Left colon (tissue), 2 donors: ENCODE data around the gene C5. TPM values are rescaled to one million over a fixed set of nuclear protein-coding genes. Genes with fewer than 3 reads are reported as not detected.

ENCODE experiments used
- ATAC-seq: fragments of 200-7000 bp; cut with Tn5 transposase; one replicate; pipeline ENCODE4 v1.9.1; 2020; ENCODE audit warnings: mild to moderate bottlenecking, moderate library complexity
- DNase-seq, 2 donors: peaks; one replicate each; pipeline ENCODE4 v3.0.0-alpha.2; 2020
- intact Hi-C, 2 donors: fragments of 100-400 bp; cut with DNase I in 1 of 2; cut with micrococcal nuclease in 1 of 2; formaldehyde crosslinking; loops; one replicate each; pipeline versions ENCODE4 v1.11.2 to v1.14.0; 2022; cut with DNase I, micrococcal nuclease
- total RNA-seq, 2 donors: library from RNA; stranded (reverse); fragmentation: NEBNext Ultra II Directional; extraction: Animal tissue kit (Norgen Biotek cat#: 25700); gene quantifications; one replicate each; pipeline ENCODE4 v1.2.1, GENCODE V29; 2021
- donor health status: DM: no; HTN: no; CAD: no.
- donor health status: DM: yes; HTN: yes; CAD: no.

C5 gene
- total RNA-seq, 2 donors from 2014 or later, result 1.2 to 1.9 TPM

DNA sequence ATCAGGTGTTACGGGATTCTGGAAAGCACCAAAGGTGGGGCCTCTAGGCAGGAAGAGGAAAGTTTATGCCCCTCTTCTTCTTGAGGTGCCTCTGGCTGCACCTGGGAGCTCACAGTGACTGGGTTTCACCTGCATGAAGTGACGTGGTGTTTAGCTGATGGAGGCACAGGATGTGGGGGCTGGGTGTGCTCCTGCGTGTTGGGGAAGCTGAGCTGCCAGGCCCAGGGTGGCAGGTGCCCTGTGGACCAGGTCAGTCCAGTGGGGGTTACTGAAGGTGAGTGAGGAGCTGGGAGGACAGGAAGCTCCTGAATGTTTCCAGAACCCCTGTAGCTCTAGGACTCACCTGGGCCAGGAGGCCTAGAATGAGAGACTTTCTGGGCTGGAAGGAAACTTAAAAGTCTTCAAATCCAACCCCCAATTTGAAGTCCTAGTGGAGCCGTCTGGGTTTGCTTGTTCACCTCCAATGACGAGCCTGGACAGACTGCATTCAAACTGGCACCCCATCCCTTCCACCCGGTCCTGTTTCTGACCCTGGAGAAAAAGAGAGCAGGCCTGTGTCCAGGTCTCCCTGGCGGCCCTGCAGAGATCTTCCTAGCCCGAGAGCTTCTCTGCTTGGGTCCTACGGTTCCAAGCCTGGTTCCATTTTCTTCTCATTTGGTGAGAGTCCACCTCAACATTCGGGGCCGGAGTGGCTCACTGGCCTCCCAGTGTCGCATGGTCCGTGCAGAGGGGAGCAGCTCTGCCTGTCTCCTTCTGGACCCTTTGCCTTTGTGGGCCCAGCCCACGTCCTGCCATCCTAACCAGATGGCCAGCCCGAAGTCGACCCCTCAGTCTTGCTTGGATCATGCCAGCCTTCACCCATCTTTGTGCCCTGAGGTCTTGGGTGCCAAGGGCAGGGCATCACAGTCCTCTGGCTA lies 145.8 kb downstream of the C5 start:
- intact Hi-C loops, result no loop called here
- ATAC-seq, result no peak
- DNase-seq, result peak in 1 of 2 donors; percentile 43

- DNase-seq, result no peak
- ATAC-seq, result no peak
- intact Hi-C loops, result no loop called here
These were observed 147.2 kb downstream of the C5 start for GRCh38 chr9:120902569-120903535.

Other genes with a start within 250 kb of the C5 start
- gene PSMD5, start 207.4 kb downstream of the C5 start, total RNA-seq, result 10 to 100 TPM; 33.4 to 36.9 TPM
- 10 to 100 TPM; 11.6 to 14.5 TPM for gene PHF19, start 173.1 kb downstream of the C5 start, total RNA-seq
- gene TRAF1, start 123.5 kb downstream of the C5 start, total RNA-seq, result 1 to 10 TPM; 2.2 to 2.8 TPM
- gene CNTRL, start 24.7 kb upstream of the C5 start, total RNA-seq, result 1 to 10 TPM; 6.1 to 9.2 TPM
- gene RAB14, start 151.6 kb upstream of the C5 start, total RNA-seq, result 10 to 100 TPM; 87.1 to 93.1 TPM
- 100 to 1,000 TPM; 404 to 854 TPM for gene GSN, start 217.9 kb upstream of the C5 start, total RNA-seq